Right forelimb (tissue), 1 donor: ENCODE data around the gene OR2D2.
"Not testable (repeated sequence)": the region's sequence is repeated elsewhere in the genome, so short reads cannot be mapped to it uniquely, and the experiment has no call there.

Source experiments
- DNase-seq: peaks from one replicate; pipeline ENCODE4 v3.0.0-alpha.2; 2018

OR2D2 gene

GRCh38 chr11:6892400-6892799 lies at the start of gene OR2D2:
TSS of gene OR2D2 (minus strand) at chr11:6892500. CDS start at chr11:6892500, 0 bp downstream.
- no peak for DNase-seq

GRCh38 chr11:6941970-6942369 lies 49.7 kb upstream of the OR2D2 start:
- DNase-seq = no peak

GRCh38 chr11:6932145-6932544 lies 39.8 kb upstream of the OR2D2 start:
- no peak for DNase-seq

GRCh38 chr11:6931146-6931713 lies 38.9 kb upstream of the OR2D2 start:
- no peak for DNase-seq

- DNase-seq = no peak
These were observed 36.6 kb upstream of the OR2D2 start for GRCh38 chr11:6928916-6929315.

GRCh38 chr11:6927030-6927617 lies 34.8 kb upstream of the OR2D2 start:
- no peak for DNase-seq

- DNase-seq = peak; percentile 86
These were observed 34.1 kb upstream of the OR2D2 start, which contains the start of gene ZNF215 for GRCh38 chr11:6926208-6927029. TSS of gene ZNF215 (plus strand) at chr11:6926426. CDS start at chr11:6932273, 5,847 bp downstream.

- DNase-seq = no peak
These were observed 33.4 kb upstream of the OR2D2 start for GRCh38 chr11:6925636-6926207.

- DNase-seq = no peak
These were observed 32.8 kb upstream of the OR2D2 start for GRCh38 chr11:6925007-6925577.

- no peak for DNase-seq
These were observed 28.4 kb upstream of the OR2D2 start, which contains the start of gene OR2D3 for GRCh38 chr11:6920702-6921101. TSS of gene OR2D3 (plus strand) at chr11:6921002. CDS start at chr11:6921002, 0 bp downstream.

GRCh38 chr11:6919698-6920097 lies 27.4 kb upstream of the OR2D2 start:
- no peak for DNase-seq

- DNase-seq = no peak
These were observed 19.6 kb upstream of the OR2D2 start for GRCh38 chr11:6911948-6912347.

- no peak for DNase-seq
These were observed 19.1 kb upstream of the OR2D2 start for GRCh38 chr11:6911378-6911777.

GRCh38 chr11:6904804-6905203 lies 12.5 kb upstream of the OR2D2 start:
- not testable (repeated sequence) for DNase-seq

GRCh38 chr11:6900327-6900999 lies 8.2 kb upstream of the OR2D2 start:
- no peak for DNase-seq

- DNase-seq = no peak
These were observed 6.6 kb upstream of the OR2D2 start for GRCh38 chr11:6898911-6899310.

- no peak for DNase-seq
These were observed 2.7 kb upstream of the OR2D2 start for GRCh38 chr11:6895010-6895409.

- no peak for DNase-seq
These were observed 1.8 kb upstream of the OR2D2 start for GRCh38 chr11:6894097-6894496.

- DNase-seq = no peak
These were observed 2.5 kb downstream of the OR2D2 start for GRCh38 chr11:6889835-6890234.

- DNase-seq = no peak
These were observed 3.5 kb downstream of the OR2D2 start for GRCh38 chr11:6888830-6889229.

GRCh38 chr11:6887711-6888110 lies 4.6 kb downstream of the OR2D2 start:
- not testable (repeated sequence) for DNase-seq

GRCh38 chr11:6882751-6883150 lies 9.5 kb downstream of the OR2D2 start:
- no peak for DNase-seq

GRCh38 chr11:6876914-6877313 lies 15.4 kb downstream of the OR2D2 start:
- DNase-seq = no peak
